HG02970 (cell line): Measurements from ENCODE around the gene IL12RB2.

Source experiments
- ATAC-seq: cut with Tn5 transposase; IDR thresholded peaks from one replicate; pipeline ENCODE4 v1.9.1; 2021; ENCODE audit warnings: mild to moderate bottlenecking, moderate library complexity, moderate number of reproducible peaks; ENCODE audit not compliant: unreplicated experiment, low FRiP score

IL12RB2 gene

GRCh38 chr1:67346982-67347381 is 39.3 kb downstream of the IL12RB2 start:
- ATAC-seq = no peak

GRCh38 chr1:67347688-67348472 is 40.2 kb downstream of the IL12RB2 start:
- ATAC-seq = no peak

GRCh38 chr1:67348586-67349252 is 41.0 kb downstream of the IL12RB2 start:
- ATAC-seq = no peak

GRCh38 chr1:67350783-67351182 is 43.1 kb downstream of the IL12RB2 start:
- no peak for ATAC-seq

- ATAC-seq = no peak
Observed at GRCh38 chr1:67352211-67352610, 44.5 kb downstream of the IL12RB2 start.

- ATAC-seq = no peak
Observed at GRCh38 chr1:67355745-67356424, 48.2 kb downstream of the IL12RB2 start.

- no peak for ATAC-seq
Observed at GRCh38 chr1:67359592-67359991, 51.9 kb downstream of the IL12RB2 start.

- no peak for ATAC-seq
Observed at GRCh38 chr1:67361641-67362040, 54.0 kb downstream of the IL12RB2 start.

GRCh38 chr1:67367370-67368045 is 59.8 kb downstream of the IL12RB2 start:
- no peak for ATAC-seq

GRCh38 chr1:67368046-67368514 is 60.4 kb downstream of the IL12RB2 start:
- ATAC-seq = no peak

GRCh38 chr1:67371043-67371442 is 63.4 kb downstream of the IL12RB2 start:
- no peak for ATAC-seq

- no peak for ATAC-seq
Observed at GRCh38 chr1:67371681-67372080, 64.0 kb downstream of the IL12RB2 start.

GRCh38 chr1:67372136-67372535 is 64.5 kb downstream of the IL12RB2 start:
- no peak for ATAC-seq

GRCh38 chr1:67372898-67373297 is 65.2 kb downstream of the IL12RB2 start:
- ATAC-seq = no peak

GRCh38 chr1:67376381-67376780 is 68.7 kb downstream of the IL12RB2 start:
- no peak for ATAC-seq

GRCh38 chr1:67377253-67377652 is 69.6 kb downstream of the IL12RB2 start:
- ATAC-seq = no peak

- ATAC-seq = no peak
Observed at GRCh38 chr1:67381154-67381553, 73.5 kb downstream of the IL12RB2 start.

- ATAC-seq = no peak
Observed at GRCh38 chr1:67382292-67382691, 74.6 kb downstream of the IL12RB2 start.

GRCh38 chr1:67383999-67384638 is 76.4 kb downstream of the IL12RB2 start:
- ATAC-seq = no peak
